Calu3 (cell line): ENCODE data around the gene ERGIC1. TPM values are rescaled to one million over a fixed set of nuclear protein-coding genes. Genes with fewer than 3 reads are reported as not detected.

Experiments
- BruUV-seq: library from RNA; stranded (reverse); fragments of 400-500 nt; replicated peaks from 2 replicates; lab custom pipeline; 2021; lab: Mats Ljungman, UMichigan
- CTCF ChIA-PET: fragments of 300-600 bp; sonication (Branson Sonifier 250); formaldehyde crosslinking; loops from one replicate; lab custom pipeline; 2022; ENCODE audit warnings: antibody characterized with exemption; lab: Charles Lee
- DNase-seq: peaks from one replicate; pipeline ENCODE4 v3.0.0; 2022
- H3K27ac Mint-ChIP-seq: one replicate; pipeline ENCODE4 v1.8.0; 2022; ENCODE audit warnings: mixed read lengths; ENCODE audit not compliant: unreplicated experiment
- H3K27me3 Mint-ChIP-seq: one replicate; pipeline ENCODE4 v1.8.0; 2022; ENCODE audit warnings: mixed read lengths; ENCODE audit not compliant: unreplicated experiment
- H3K36me3 Mint-ChIP-seq: one replicate; pipeline ENCODE4 v1.8.0; 2022; ENCODE audit warnings: mild to moderate bottlenecking, moderate library complexity, mixed read lengths; ENCODE audit not compliant: insufficient read depth, unreplicated experiment
- H3K4me1 Mint-ChIP-seq: one replicate; pipeline ENCODE4 v1.8.0; 2022; ENCODE audit warnings: mild to moderate bottlenecking, low read depth, mixed read lengths; ENCODE audit not compliant: unreplicated experiment
- H3K4me3 Mint-ChIP-seq: one replicate; pipeline ENCODE4 v1.8.0; 2022; ENCODE audit warnings: mild to moderate bottlenecking, low read depth, moderate library complexity, mixed read lengths; ENCODE audit not compliant: unreplicated experiment
- H3K9me3 Mint-ChIP-seq: one replicate; pipeline ENCODE4 v1.8.0; 2022; ENCODE audit warnings: low read depth, mixed read lengths; ENCODE audit not compliant: unreplicated experiment
- CTCF ChIP-seq: fragments of 200-600 bp; IDR thresholded peaks from one replicate; pipeline ENCODE4 v1.8.0; 2022; ENCODE audit warnings: antibody characterized with exemption; ENCODE audit not compliant: unreplicated experiment
- intact Hi-C: fragments of 100-400 bp; cut with micrococcal nuclease; formaldehyde crosslinking; loops from one replicate; pipeline ENCODE4 v1.10.0; 2022; ENCODE audit not compliant: unreplicated experiment
- total RNA-seq: library from RNA; stranded (reverse); gene quantifications from 2 replicates; pipeline ENCODE4 v1.2.3, GENCODE V29; 2022

The ERGIC1 gene
- total RNA-seq, 1 experiment from 2014 or later = 235 TPM

GRCh38 chr5:172788771-172789686, 45.0 kb upstream of the ERGIC1 start:
- BruUV-seq = no TSS peak
- Mint-ChIP-seq H3K36me3 (no peaks in the 10 kb centered on the region), H3K4me1 (peaks cover 7% of the 10 kb centered on the region), H3K27ac (no peak overlapping the region), H3K4me3 (no peak overlapping the region), H3K9me3 (no peaks in the 10 kb centered on the region), H3K27me3 (no peaks in the 10 kb centered on the region)
- no peak for DNase-seq
- intact Hi-C loops = no loop called here
- TF ChIP-seq CTCF = no peak
- CTCF ChIA-PET = interaction anchor here (1.8 kb wide), 1 partner anchor 10 kb away, joined by 7 read pairs; no protein-coding TSS in a partner anchor

GRCh38 chr5:172789687-172790495, 44.2 kb upstream of the ERGIC1 start:
- Mint-ChIP-seq H3K4me1 (peaks cover 10% of the 10 kb centered on the region), H3K36me3 (no peaks in the 10 kb centered on the region), H3K4me3 (no peak overlapping the region), H3K9me3 (no peaks in the 10 kb centered on the region), H3K27ac (no peak overlapping the region), H3K27me3 (no peaks in the 10 kb centered on the region)
- TF ChIP-seq CTCF = no peak
- DNase-seq = no peak
- CTCF ChIA-PET = no interaction called here
- no TSS peak for BruUV-seq
- intact Hi-C loops = no loop called here

GRCh38 chr5:172790496-172790889, 43.6 kb upstream of the ERGIC1 start:
- Mint-ChIP-seq H3K4me3 (no peak overlapping the region), H3K27ac (no peak overlapping the region), H3K36me3 (no peaks in the 10 kb centered on the region), H3K9me3 (no peaks in the 10 kb centered on the region), H3K27me3 (no peaks in the 10 kb centered on the region), H3K4me1 (peaks cover 10% of the 10 kb centered on the region)
- no peak for TF ChIP-seq CTCF
- intact Hi-C loops = no loop called here
- no peak for DNase-seq
- CTCF ChIA-PET = interaction anchor here (0.6 kb wide), 1 partner anchor 23 kb away, joined by 7 read pairs; no protein-coding TSS in a partner anchor
- no TSS peak for BruUV-seq

- Mint-ChIP-seq H3K4me1 (peaks cover 11% of the 10 kb centered on the region), H3K27me3 (no peaks in the 10 kb centered on the region), H3K27ac (no peak overlapping the region), H3K9me3 (no peaks in the 10 kb centered on the region), H3K4me3 (no peak overlapping the region), H3K36me3 (no peaks in the 10 kb centered on the region)
- intact Hi-C loops = no loop called here
- CTCF ChIA-PET = interaction anchor here (0.6 kb wide), 1 partner anchor 22 kb away, joined by 7 read pairs; no protein-coding TSS in a partner anchor
- BruUV-seq = no TSS peak
- no peak for DNase-seq
- TF ChIP-seq CTCF = no peak
Observed at GRCh38 chr5:172791286-172791685, 42.8 kb upstream of the ERGIC1 start.
